Measurements from ENCODE around the gene TIMM10B. TPM values are rescaled to one million over a fixed set of nuclear protein-coding genes. Genes with fewer than 3 reads are reported as not detected.

The TIMM10B gene
- total RNA-seq (2014; rRNA removed), result 25.5 and 26.4 TPM in 2 replicates
- Bru-seq, nascent RNA, result percentile 97 among the genes with signal in this experiment
- percentile 99 among the genes with signal in this experiment for BruChase-seq, experiment 1, labeled RNA remaining after a 6-hour chase
- percentile 99 among the genes with signal in this experiment for BruChase-seq, experiment 2, labeled RNA remaining after a 2-hour chase
- long read RNA-seq, transcript TIMM10B-201 (3 exons, 2,840 nt), result major isoform, 79 of 85 reads
- long read RNA-seq, partial matches to known transcripts, result 1 of 85 reads
- long read RNA-seq, other reads (novel, unspliced or antisense), result 2 of 85 reads

- TSS peak; percentile 47 for BruUV-seq (replicated peaks)
- Histone ChIP-seq H3K9ac (ENCODE audit: low read length) (peak within 1 kb of the TSS; percentile 96), H3K27me3 (ENCODE audit: low read length) (no peaks in the 10 kb centered on the region), H3K9me3 (ENCODE audit: low read length) (no peaks in the 10 kb centered on the region), H3K9me2 (replicated peaks; ENCODE audit: low read length) (no peaks in the 10 kb centered on the region), H3F3A (ENCODE audit: low read length, unreplicated experiment) (no peaks in the 10 kb centered on the region), H3K4me3 (ENCODE audit: low read length) (peak within 1 kb of the TSS; percentile 95), H4K20me1 (ENCODE audit: low read length) (no peaks in the 10 kb centered on the region), H3K36me3 (ENCODE audit: low read depth, low read length) (peaks cover 48% of the 10 kb centered on the region), H3K27ac (ENCODE audit: low read length) (peak within 1 kb of the TSS; percentile 73), H3K4me1 (ENCODE audit: insufficient read depth, low read length) (peaks cover 17% of the 10 kb centered on the region), H3K4me2 (ENCODE audit: low read length) (peak within 1 kb of the TSS; percentile 92), H3K79me2 (ENCODE audit: low read length) (peaks cover 57% of the 10 kb centered on the region), H2AFZ (ENCODE audit: low read length) (peak within 1 kb of the TSS; percentile 81)
- peak; percentile 97 for DNase-seq
- no peak for TF ChIP-seq EZH2phosphoT487 (IDR thresholded peaks at IDR 0.05; ENCODE audit: borderline replicate concordance, low read length)
- TF ChIP-seq EZH2 (IDR thresholded peaks at IDR 0.05; ENCODE audit: low read length, unreplicated experiment), result no peak
- no peak for TF ChIP-seq CTCF (conservative IDR thresholded peaks at IDR 0.05; ENCODE audit: low read depth, low read length)
- ChIA-PET CTCF (interaction anchor here (0.5 to 0.8 kb wide), 2 partner anchors 103 to 187 kb away, joined by 8 read pairs; no protein-coding TSS in a partner anchor), POLR2A (ENCODE audit: unreplicated experiment) (interaction anchor here (0.6 to 1.0 kb wide), 5 partner anchors 25 to 883 kb away, joined by 3 to 4 read pairs (median 3); partner anchors contain the start of gene MRPL17)
- intact Hi-C loops (cut with micrococcal nuclease), result loop anchor here (1.0 to 5.0 kb wide), 3 partner anchors 121 to 202 kb away; partner anchors contain the start of genes ILK, MRPL17 and RRP8
- ATAC-seq, result peak; percentile 95
Observed at GRCh38 chr11:6481012-6481923, at the start of gene TIMM10B, which contains the start of gene ARFIP2. Gene TIMM10B (plus strand): TSS chr11:6481501. CDS start chr11:6481517, 16 bp downstream. Gene ARFIP2 (minus strand): TSS chr11:6481331. CDS start chr11:6480421, 910 bp downstream.

GRCh38 chr11:6431861-6432260 lies 49.4 kb upstream of the TIMM10B start:
- Histone ChIP-seq H3K4me2 (ENCODE audit: low read length) (no peak overlapping the region), H3K9me2 (replicated peaks; ENCODE audit: low read length) (no peaks in the 10 kb centered on the region), H3K9ac (ENCODE audit: low read length) (no peak overlapping the region), H3K4me1 (ENCODE audit: insufficient read depth, low read length) (peaks cover 18% of the 10 kb centered on the region), H3F3A (ENCODE audit: low read length, unreplicated experiment) (no peaks in the 10 kb centered on the region), H4K20me1 (ENCODE audit: low read length) (no peaks in the 10 kb centered on the region), H3K9me3 (ENCODE audit: low read length) (no peaks in the 10 kb centered on the region), H3K27me3 (ENCODE audit: low read length) (no peaks in the 10 kb centered on the region), H3K79me2 (ENCODE audit: low read length) (no peaks in the 10 kb centered on the region), H2AFZ (ENCODE audit: low read length) (no peak overlapping the region), H3K36me3 (ENCODE audit: low read depth, low read length) (no peaks in the 10 kb centered on the region), H3K27ac (ENCODE audit: low read length) (no peak overlapping the region), H3K4me3 (ENCODE audit: low read length) (no peak overlapping the region)
- DNase-seq (peak; percentile 97), ATAC-seq (peak; percentile 93)
- intact Hi-C loops (cut with micrococcal nuclease), result no loop called here
- no TSS peak for BruUV-seq (replicated peaks)
- POLR2A ChIA-PET (ENCODE audit: unreplicated experiment), result no interaction called here
- TF ChIP-seq EZH2 (IDR thresholded peaks at IDR 0.05; ENCODE audit: low read length, unreplicated experiment), result no peak
- TF ChIP-seq EZH2phosphoT487 (IDR thresholded peaks at IDR 0.05; ENCODE audit: borderline replicate concordance, low read length), result no peak
- TF ChIP-seq CTCF (conservative IDR thresholded peaks at IDR 0.05; ENCODE audit: low read depth, low read length), result no peak
- CTCF ChIA-PET, result no interaction called here

Measured in PC-3 (cell line).